GM20431 (cell line): ENCODE results near the gene TMCO1.
"Not testable (repeated sequence)": the region's sequence is repeated elsewhere in the genome, so short reads cannot be mapped to it uniquely, and the experiment has no call there.

Source experiments
- in situ Hi-C: fragments of 300-500 bp; cut with MseI, MboI; formaldehyde crosslinking; loops from one replicate; pipeline ENCODE4 v1.15.0; 2020; ENCODE audit warnings: low sequenced_read_pairs; ENCODE audit not compliant: unreplicated experiment

Gene TMCO1

GRCh38 chr1:165768513-165769394 is at the start of gene TMCO1:
TSS of gene TMCO1 (minus strand) at chr1:165768868. CDS start at chr1:165768751, 117 bp downstream.
- in situ Hi-C loops, result no loop called here

GRCh38 chr1:165816826-165817497 is 48.3 kb upstream of the TMCO1 start:
- in situ Hi-C loops, result no loop called here

- in situ Hi-C loops, result no loop called here
Observed at GRCh38 chr1:165816157-165816556, 47.5 kb upstream of the TMCO1 start.

GRCh38 chr1:165815725-165816124 is 47.1 kb upstream of the TMCO1 start:
- in situ Hi-C loops, result no loop called here

- in situ Hi-C loops, result no loop called here
Observed at GRCh38 chr1:165807613-165808012, 38.9 kb upstream of the TMCO1 start.

GRCh38 chr1:165804513-165804912 is 35.8 kb upstream of the TMCO1 start:
- in situ Hi-C loops, result not testable (repeated sequence)

- in situ Hi-C loops, result no loop called here
Observed at GRCh38 chr1:165799387-165799786, 30.7 kb upstream of the TMCO1 start.

- in situ Hi-C loops, result no loop called here
Observed at GRCh38 chr1:165795894-165796293, 27.2 kb upstream of the TMCO1 start.

GRCh38 chr1:165793951-165794350 is 25.3 kb upstream of the TMCO1 start:
- in situ Hi-C loops, result no loop called here

- in situ Hi-C loops, result no loop called here
Observed at GRCh38 chr1:165787741-165788140, 19.1 kb upstream of the TMCO1 start.

GRCh38 chr1:165783519-165783918 is 14.9 kb upstream of the TMCO1 start:
- in situ Hi-C loops, result not testable (repeated sequence)

- in situ Hi-C loops, result not testable (repeated sequence)
Observed at GRCh38 chr1:165778197-165778596, 9.5 kb upstream of the TMCO1 start.

GRCh38 chr1:165773324-165773965 is 4.8 kb upstream of the TMCO1 start:
- in situ Hi-C loops, result no loop called here

- in situ Hi-C loops, result no loop called here
Observed at GRCh38 chr1:165772739-165773138, 4.1 kb upstream of the TMCO1 start.

GRCh38 chr1:165764277-165764676 is 4.4 kb downstream of the TMCO1 start:
- in situ Hi-C loops, result no loop called here

GRCh38 chr1:165763442-165763841 is 5.2 kb downstream of the TMCO1 start:
- in situ Hi-C loops, result no loop called here

GRCh38 chr1:165762725-165763124 is 5.9 kb downstream of the TMCO1 start:
- in situ Hi-C loops, result no loop called here

- in situ Hi-C loops, result no loop called here
Observed at GRCh38 chr1:165759095-165759494, 9.6 kb downstream of the TMCO1 start.

GRCh38 chr1:165755393-165756010 is 13.2 kb downstream of the TMCO1 start:
- in situ Hi-C loops, result no loop called here

GRCh38 chr1:165753934-165754333 is 14.7 kb downstream of the TMCO1 start:
- in situ Hi-C loops, result no loop called here
